ENCODE data around the gene HECW1. TPM values are rescaled to one million over a fixed set of nuclear protein-coding genes. Genes with fewer than 3 reads are reported as not detected.

The HECW1 gene
- total and polyA plus RNA-seq, 2 of the 8 experiments (the other 6 are each of a cell fraction or from before 2014, with no cell fraction given), result 2.9 to 12.7 TPM

DNA sequence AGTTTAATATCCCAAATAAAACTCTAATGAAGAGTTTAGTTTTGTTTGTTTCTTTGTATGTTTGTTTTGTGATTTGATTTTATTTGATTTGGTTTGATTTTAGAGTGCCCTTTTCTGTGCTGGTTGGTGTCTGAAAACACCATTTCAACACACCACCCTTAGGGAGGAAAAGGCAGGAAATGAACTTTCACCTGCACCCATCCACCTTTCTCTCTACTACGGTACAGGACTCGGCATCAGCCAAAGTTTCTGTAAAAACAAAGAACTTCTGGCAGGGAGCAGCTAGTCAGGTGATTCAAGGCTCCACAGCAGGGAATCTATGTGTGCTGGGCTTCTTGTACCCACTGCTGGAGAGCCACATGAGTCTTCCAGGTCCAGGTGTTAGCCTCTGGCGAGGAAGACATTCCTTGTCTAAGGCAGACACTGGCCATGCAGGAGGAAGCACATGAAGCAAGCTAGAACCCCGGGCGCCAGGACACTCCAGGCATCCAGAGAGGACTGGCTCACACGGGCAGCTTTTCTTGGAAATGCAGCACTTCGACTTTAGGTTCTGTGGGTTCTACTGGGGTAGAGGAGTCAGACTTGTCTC lies 448.4 kb downstream of the HECW1 start:
- no peak for FAIRE-seq
- H2BK15ac ChIP-seq (ENCODE audit: low read length), result no peak overlapping the region
- no peak overlapping the region for H3K27ac ChIP-seq (ENCODE audit: low read depth, low read length)
- no peaks in the 10 kb centered on the region for H3K36me3 ChIP-seq (ENCODE audit: control insufficient read depth in 2 of 4, insufficient read depth in 4 of 4, low read length in 3 of 4)
- H3K9me3 ChIP-seq (ENCODE audit: insufficient read depth in 2 of 2, low read depth in 1 of 2, low read length in 1 of 2), result no peaks in the 10 kb centered on the region
- no peak overlapping the region for H3K4me3 ChIP-seq (ENCODE audit: extremely low read depth in 1 of 4, insufficient read depth in 2 of 4, low read depth in 3 of 4, low read length in 4 of 4)
- H2BK5ac ChIP-seq (ENCODE audit: low read depth, low read length), result no peak overlapping the region
- H4K8ac ChIP-seq (ENCODE audit: extremely low read depth, insufficient read depth, low read length), result no peak overlapping the region
- H4K20me1 ChIP-seq (replicated peaks in 1 of 2; ENCODE audit: control insufficient read depth in 1 of 2, insufficient read depth in 2 of 2, low read length in 2 of 2), result no peaks in the 10 kb centered on the region
- no peak overlapping the region for H4K5ac ChIP-seq (ENCODE audit: insufficient read length, low read depth, low read length)
- no peak overlapping the region for H3K56ac ChIP-seq (replicated peaks; ENCODE audit: insufficient read length, low read depth, low read length)
- H3K23ac ChIP-seq (ENCODE audit: insufficient read length), result no peak overlapping the region
- no peak overlapping the region for H3K18ac ChIP-seq (ENCODE audit: extremely low read depth, low read length)
- WGBS, 2 experiments (ENCODE audit: extremely low coverage in 1 of 2, insufficient coverage in 1 of 2, insufficient read length in 1 of 2, insufficient replicate concordance in 2 of 2, low coverage in 1 of 2, low lambda C conversion rate in 2 of 2, missing lambda C conversion rate in 1 of 2), result 92% methylated on average over 7 of the region's 7 CpGs; no CpG with 5 or more reads in 1 of the 2 experiments
- DNase-seq (ENCODE audit: low read depth in 1 of 2, low spot score in 2 of 2), result no peak
- H3K27me3 ChIP-seq (replicated peaks in 1 of 4; ENCODE audit: control insufficient read depth in 3 of 4, extremely low read depth in 1 of 4, insufficient read depth in 3 of 4, low read length in 3 of 4), result no peaks in the 10 kb centered on the region
- H4K91ac ChIP-seq (replicated peaks; ENCODE audit: insufficient read length, low read length), result no peak overlapping the region
- H3K9ac ChIP-seq (replicated peaks in 1 of 4; ENCODE audit: extremely low read depth in 1 of 4, low read depth in 3 of 4, low read length in 3 of 4), result no peak overlapping the region
- CTCF ChIA-PET (ENCODE audit: partially characterized antibody), result interaction anchor here (3.9 kb wide), 1 partner anchor 21 kb away, joined by 17 read pairs; the partner anchor contains the start of gene STK17A
- H3K79me1 ChIP-seq (ENCODE audit: low read depth, low read length), result no peaks in the 10 kb centered on the region
- TF ChIP-seq, protein P1, sequence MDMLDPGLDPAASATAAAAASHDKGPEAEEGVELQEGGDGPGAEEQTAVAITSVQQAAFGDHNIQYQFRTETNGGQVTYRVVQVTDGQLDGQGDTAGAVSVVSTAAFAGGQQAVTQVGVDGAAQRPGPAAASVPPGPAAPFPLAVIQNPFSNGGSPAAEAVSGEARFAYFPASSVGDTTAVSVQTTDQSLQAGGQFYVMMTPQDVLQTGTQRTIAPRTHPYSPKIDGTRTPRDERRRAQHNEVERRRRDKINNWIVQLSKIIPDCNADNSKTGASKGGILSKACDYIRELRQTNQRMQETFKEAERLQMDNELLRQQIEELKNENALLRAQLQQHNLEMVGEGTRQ (IDR thresholded peaks at IDR 0.05; ENCODE audit: low read length), result 0 out of 2 replicates have a peak, but pooled peaks have one; percentile 8
- TF ChIP-seq SIRT6 (IDR thresholded peaks at IDR 0.05; ENCODE audit: low read length), result no peak
- H3K4ac ChIP-seq (replicated peaks; ENCODE audit: insufficient read length, low read depth, low read length), result no peak overlapping the region
- H2AK5ac ChIP-seq (ENCODE audit: low read depth, low read length), result no peak overlapping the region
- no peaks in the 10 kb centered on the region for H3K23me2 ChIP-seq (ENCODE audit: low read depth, low read length)
- H2AFZ ChIP-seq (ENCODE audit: low read length), result no peak overlapping the region
- 0 out of 2 replicates have a peak overlapping the region, but pooled peaks have one; percentile 64 for H2BK20ac ChIP-seq (ENCODE audit: low read length)
- H3K79me2 ChIP-seq (ENCODE audit: control insufficient read depth in 1 of 2, insufficient read depth in 2 of 2, low read length in 2 of 2), result no peaks in the 10 kb centered on the region
- POLR2A ChIA-PET (ENCODE audit: partially characterized antibody), result no interaction called here
- H3K4me1 ChIP-seq (replicated peaks in 1 of 4; ENCODE audit: control insufficient read depth in 3 of 4, insufficient read depth in 4 of 4, low read length in 3 of 4), result peaks cover 0 to 2% (median 0%) of the 10 kb centered on the region in 4 experiments; a peak in 2 of 7 replicates
- H2BK12ac ChIP-seq (ENCODE audit: low read depth, low read length), result no peak overlapping the region
- H2BK120ac ChIP-seq (replicated peaks; ENCODE audit: low read depth, low read length), result no peak overlapping the region
- H3K14ac ChIP-seq (ENCODE audit: insufficient read length), result no peak overlapping the region
- H3K4me2 ChIP-seq (ENCODE audit: insufficient read depth in 1 of 2, low read depth in 2 of 2, low read length in 2 of 2), result no peak overlapping the region

All from H1 (cell line).